DOHH2 (cell line): ENCODE data around the gene ALDH1L2.

Experiments used
- CTCF ChIP-seq: fragments of 200-600 bp; sonication (generic); IDR thresholded peaks from one replicate; pipeline ENCODE4 v1.5.1; 2014; ENCODE audit warnings: antibody characterized with exemption, mild to moderate bottlenecking, low read depth, low read length; ENCODE audit not compliant: poor library complexity, severe bottlenecking
- EZH2phosphoT487 ChIP-seq: fragments of 200-600 bp; sonication (generic); IDR thresholded peaks from 2 replicates; pipeline ENCODE4 v1.6.1; 2017; ENCODE audit warnings: borderline replicate concordance, mild to moderate bottlenecking, antibody characterized with exemption, low read length, moderate library complexity, mixed read lengths

- TF ChIP-seq CTCF (no peak), EZH2phosphoT487 (no peak)
These were observed 25.4 kb upstream of the ALDH1L2 start for GRCh38 chr12:105109465-105110212.
